ENCODE data around the gene VGLL4. TPM values are rescaled to one million over a fixed set of nuclear protein-coding genes. Genes with fewer than 3 reads are reported as not detected.
"Not testable (repeated sequence)": the region's sequence is repeated elsewhere in the genome, so short reads cannot be mapped to it uniquely, and the experiment has no call there.

Gene VGLL4
- total RNA-seq, 1 experiment from 2014 or later: 52.2 TPM

- no peak for DNase-seq (ENCODE audit: extremely low read depth, low read depth)
These were observed 34.2 kb downstream of the VGLL4 start for GRCh38 chr3:11609481-11609880.

- no peak for DNase-seq (ENCODE audit: extremely low read depth, low read depth)
These were observed 35.9 kb downstream of the VGLL4 start for GRCh38 chr3:11607816-11608215.

DNA sequence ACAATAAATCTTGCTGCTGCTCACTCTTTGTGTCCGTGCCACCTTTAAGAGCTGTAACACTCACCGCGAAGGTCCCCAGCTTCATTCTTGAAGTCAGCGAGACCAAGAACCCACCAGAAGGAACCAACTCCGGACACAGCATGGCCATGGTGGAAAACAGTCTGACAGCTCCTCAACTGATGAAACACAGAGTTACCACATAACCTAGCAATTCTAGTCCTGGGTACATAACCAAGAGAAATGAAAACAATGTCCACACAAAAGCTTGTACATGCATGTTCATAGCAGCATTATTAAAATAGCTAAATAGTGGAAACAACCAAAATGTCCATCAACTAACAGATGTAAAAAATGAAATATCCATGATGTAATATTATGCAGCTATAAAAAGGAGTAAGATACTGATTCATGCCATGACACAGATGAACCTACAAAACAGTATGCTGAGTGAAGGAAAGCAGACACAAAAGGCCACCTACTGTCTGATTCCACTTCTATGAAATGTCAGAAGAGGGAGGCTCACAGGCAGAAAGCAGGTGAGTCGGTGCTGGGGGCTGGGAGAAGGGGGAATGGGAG, 36.8 kb downstream of the VGLL4 start:
- no peak for DNase-seq (ENCODE audit: extremely low read depth, low read depth)

DNA sequence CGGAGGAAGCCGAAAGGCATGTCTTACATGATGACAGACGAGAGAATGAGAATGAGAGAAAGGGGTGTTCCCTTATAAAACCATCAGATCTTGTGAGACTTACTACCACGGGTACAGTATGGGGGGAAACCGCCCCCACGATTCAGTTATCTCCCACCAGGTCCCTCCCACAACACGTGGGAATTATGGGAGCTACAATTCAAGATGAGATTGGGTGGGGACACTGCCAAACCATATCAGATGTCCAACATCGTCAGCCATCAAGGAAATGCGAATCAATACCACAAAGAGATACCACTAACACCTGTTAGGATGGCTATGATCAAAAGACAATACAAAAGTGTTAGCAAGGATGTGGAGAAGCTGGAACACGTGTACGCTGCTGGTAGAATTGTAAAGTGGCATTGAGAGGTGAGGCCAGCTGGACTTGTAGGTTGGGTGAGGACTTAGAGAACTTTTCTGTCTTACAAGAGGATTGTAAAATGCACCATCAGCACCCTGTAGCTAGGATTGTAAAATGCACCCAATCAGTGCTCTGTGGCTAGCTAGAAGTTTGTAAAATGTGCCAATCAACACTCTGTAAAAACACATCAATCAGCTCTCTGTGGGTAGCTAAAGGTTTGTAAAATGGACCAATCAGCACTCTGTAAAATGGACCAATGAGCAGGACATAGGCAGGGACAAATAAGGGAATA, 37.5 kb downstream of the VGLL4 start:
- DNase-seq (ENCODE audit: extremely low read depth, low read depth): no peak

DNA sequence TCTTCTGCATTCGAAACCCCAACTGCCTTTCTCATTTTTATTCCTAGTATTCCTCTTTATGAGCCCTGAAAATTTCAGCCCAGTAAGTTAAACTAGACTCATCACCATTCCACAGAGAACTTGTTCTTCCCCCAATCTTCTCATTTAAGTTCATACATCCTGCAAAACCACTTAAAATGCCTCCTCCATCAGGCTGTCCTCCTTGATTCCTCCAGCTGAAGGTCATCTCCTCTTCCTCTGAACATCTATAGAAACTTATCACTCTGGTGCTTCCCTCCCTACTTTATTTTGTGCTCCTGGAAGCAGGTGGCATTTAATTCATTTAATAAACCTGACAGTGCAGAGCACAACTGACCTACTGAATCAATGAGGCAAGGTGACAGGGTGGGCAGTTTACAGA, 38.3 kb downstream of the VGLL4 start:
- no peak for DNase-seq (ENCODE audit: extremely low read depth, low read depth)

DNA sequence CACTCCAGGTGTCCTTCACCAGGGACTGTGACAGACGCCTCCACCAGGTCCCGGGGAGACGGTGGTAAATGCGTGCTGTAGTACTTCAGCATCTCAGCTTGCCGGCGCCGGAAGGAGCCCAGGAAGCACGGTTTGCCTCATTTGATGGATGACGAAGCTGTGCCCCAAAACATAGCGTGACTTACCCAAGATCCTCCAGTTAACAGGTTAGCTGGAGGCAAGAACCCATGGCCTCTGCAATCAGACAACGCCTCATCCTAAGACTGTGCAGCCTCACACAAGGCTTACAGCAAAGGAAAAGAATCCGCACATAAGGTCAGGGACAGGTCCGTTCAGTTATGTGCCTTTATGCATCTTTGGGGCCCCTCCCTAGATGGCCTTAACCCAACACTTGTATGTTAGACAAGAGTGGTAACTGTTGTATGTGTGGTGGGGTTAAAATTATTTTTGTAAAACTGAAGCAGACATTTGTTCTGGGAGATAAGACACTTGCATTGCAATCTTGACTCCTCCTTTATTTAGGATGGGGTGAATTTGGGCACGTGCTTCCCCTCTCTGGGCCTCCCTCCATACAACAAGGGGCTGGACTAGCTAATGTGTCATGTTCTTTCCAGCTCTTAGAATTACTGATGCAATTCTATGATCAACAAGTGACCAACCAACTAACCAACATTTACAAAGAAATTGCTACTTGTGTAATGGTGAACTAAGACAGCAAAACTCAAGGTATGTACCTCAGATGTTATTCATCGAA, 39.4 kb downstream of the VGLL4 start:
- DNase-seq (ENCODE audit: extremely low read depth, low read depth): no peak

DNA sequence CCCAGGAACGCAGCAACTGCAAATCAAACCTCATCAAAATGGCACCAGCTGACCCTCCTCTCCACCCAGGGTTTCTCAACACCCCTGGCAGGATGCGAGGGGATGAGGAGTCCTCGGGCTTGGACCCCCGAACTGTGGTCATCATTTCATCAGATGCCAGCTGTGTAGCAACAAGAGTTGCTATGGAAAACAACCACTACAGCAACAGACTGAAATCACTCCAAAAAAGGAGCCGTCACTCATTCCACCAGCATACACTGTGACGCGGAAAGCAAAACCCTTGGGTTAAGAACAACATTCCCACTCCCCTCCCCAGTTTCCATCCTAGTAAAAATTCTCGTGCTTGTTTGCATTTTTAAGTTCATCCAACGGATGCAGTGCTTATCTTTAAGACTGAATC, 40.1 kb downstream of the VGLL4 start:
- no peak for DNase-seq (ENCODE audit: extremely low read depth, low read depth)

- no peak for DNase-seq (ENCODE audit: extremely low read depth, low read depth)
These were observed 40.7 kb downstream of the VGLL4 start for GRCh38 chr3:11602886-11603527.

DNA sequence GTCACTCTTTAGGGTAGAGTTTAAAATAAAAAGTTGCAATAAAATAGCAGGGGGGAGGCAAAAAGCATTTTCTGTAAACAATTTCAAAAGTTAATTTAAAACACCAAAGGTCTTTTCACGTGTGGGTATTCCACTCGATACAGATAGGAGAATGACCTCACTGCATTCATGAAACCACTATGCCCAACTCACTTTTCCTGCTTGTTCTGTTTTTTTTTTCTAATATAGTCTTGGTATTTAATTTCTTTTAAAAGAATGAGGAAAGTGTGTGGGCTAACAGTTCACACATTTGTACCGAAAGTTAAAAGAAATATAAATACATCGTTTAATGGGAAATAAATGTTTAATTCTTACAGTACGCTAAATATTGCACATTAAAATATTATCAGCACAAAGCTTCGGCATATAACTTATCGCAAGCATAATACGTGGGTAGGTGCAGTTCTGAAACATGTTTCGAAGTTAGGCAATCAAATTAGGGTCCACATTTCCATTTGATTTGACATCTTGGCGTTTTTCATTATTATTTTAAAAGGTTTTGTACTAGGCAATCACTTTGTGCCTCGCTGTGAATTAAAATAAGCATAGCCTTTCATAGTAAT, 41.4 kb downstream of the VGLL4 start:
- no peak for DNase-seq (ENCODE audit: extremely low read depth, low read depth)

DNA sequence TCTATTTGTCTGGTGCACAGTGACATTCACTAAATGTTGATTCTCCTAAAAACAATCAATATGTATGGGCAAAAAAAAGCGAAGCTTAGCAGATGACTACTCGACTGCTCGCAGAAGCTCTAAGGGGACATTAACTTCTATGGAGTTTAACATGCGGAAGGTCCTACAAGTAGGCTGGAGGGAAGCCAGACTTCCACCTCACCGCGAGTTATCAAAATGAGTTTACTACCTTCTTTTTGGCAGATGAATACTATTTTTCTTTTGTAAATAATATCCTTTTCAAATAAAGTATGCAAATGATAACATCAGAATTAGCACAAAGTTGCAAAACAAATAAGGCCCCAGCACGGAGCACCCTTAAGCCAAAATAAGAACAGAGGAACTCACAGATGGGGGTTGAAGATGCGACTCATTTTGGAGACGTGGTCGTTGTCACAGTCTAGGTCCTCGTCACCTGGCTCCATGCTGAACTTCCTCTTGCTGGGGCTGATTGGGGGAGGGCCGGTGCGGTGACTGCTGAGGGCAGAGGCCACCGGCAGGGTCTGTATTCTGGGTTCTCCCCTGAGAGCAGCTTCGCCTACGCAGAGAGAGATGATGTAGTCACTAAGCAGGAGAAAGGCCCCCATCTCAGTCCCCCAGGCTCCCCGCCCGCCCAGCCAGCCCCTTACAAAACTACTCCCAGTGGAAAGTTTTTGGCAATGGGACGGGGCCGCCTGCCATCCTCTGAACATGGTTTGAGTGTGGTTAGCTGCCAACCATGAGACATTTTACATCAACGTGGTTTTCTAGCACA, 42.1 kb downstream of the VGLL4 start:
- no peak for DNase-seq (ENCODE audit: extremely low read depth, low read depth)

DNA sequence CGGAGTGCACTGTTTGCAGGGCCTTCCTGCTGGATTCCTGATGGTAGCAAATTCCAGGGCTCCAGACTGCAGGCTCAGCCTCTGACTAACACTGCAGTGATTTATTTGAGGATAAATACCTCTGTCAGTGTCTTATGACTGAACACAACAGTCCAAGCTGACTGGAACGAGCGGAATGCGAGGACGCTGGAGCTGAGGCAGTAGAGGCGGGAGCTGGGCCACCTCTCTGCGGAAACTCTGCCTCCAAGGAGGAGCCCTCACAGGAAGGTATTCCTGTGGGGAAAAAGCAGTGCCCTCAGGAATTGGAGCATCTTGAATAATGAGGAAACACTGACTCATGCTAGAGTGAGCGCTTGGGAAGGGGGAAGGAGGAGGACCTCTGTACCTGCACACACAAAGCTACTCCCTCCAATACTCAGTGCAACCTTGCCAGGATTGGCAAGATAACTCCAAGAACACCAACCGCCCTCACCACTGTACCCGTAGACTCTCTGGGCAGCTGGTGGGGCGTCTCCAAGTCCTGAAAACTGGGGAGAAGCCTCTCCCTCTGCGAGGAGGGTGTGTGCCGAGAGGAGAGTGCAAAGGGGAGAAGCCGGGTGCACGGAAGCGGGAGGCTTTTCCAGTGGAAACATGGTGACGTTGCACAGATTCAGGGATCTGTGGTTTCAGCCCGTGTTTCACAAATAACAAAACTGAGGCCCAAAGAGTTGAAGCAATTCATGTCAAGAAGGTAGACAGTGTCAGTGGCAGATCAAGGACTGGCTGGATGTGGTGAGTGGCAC, 43.0 kb downstream of the VGLL4 start:
- DNase-seq (ENCODE audit: extremely low read depth, low read depth): peak; percentile 61

DNA sequence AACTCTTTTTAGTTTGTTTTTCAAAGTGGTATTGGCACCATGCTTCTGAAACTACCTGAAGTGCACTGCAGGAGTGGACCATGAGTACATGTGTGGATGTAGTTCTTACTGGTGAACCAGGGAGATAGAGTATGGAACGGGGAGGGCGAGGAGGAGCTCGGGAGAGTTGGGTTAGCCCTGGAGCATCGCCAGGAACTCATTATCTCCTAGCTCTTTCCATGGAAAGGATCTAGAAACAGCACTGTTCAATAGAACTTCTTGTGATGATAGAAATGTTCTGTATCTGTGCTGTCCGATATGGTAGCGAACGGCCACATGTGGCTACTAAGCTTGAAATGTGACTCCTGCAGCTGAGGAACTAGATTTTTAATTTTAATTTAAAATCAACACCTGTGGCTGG, 47.3 kb downstream of the VGLL4 start:
- DNase-seq (ENCODE audit: extremely low read depth, low read depth): no peak

GRCh38 chr3:11595024-11595423, 48.7 kb downstream of the VGLL4 start:
- not testable (repeated sequence) for DNase-seq (ENCODE audit: extremely low read depth, low read depth)

GRCh38 chr3:11593318-11594034, 50.2 kb downstream of the VGLL4 start:
- DNase-seq (ENCODE audit: extremely low read depth, low read depth): no peak

- no peak for DNase-seq (ENCODE audit: extremely low read depth, low read depth)
These were observed 51.0 kb downstream of the VGLL4 start for GRCh38 chr3:11592445-11593298.

- no peak for DNase-seq (ENCODE audit: extremely low read depth, low read depth)
These were observed 52.1 kb downstream of the VGLL4 start for GRCh38 chr3:11591391-11592282.

GRCh38 chr3:11591002-11591355, 52.7 kb downstream of the VGLL4 start:
- DNase-seq (ENCODE audit: extremely low read depth, low read depth): no peak

Measured in NCI-H460 (cell line).